ENCODE measurements around the gene P2RX1.

P2RX1 gene

DNA sequence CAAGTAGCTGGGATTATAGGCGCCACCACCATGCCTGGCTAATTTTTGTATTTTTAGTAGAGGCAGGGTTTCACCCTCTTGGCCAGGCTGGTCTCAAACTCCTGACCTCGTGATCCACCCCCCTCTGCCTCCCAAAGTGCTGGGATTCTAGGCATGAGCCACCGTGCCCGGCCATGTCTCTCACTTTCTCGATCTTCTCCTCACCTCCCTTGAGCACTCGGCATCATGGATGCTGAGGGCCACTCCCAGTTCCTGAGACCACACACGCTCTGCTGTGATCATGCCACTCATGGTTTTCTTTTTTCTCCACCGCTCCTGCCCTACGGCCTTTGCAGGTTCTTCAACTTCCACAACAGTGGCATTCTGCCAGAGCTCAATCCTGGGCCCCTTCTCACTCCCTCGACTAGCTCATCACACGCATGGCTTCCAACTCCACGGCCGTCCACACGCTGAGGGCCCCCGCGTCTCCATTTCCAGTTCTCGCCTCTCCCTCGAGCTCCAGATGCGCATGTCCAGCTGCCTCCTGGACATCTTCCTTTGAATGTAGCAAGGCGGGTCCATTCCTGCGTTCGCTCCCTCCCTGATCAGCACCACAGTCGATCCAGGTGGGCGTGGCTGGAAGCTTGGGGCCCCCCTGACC lies 64.7 kb downstream of the P2RX1 start:
- H3K27ac ChIP-seq (ENCODE audit: low read depth, low read length) = no peak overlapping the region
- no peaks in the 10 kb centered on the region for H3K36me3 ChIP-seq (ENCODE audit: control insufficient read depth in 5 of 5, insufficient read depth in 5 of 5, low read length in 5 of 5)
- H3K9me3 ChIP-seq (ENCODE audit: control insufficient read depth in 5 of 5, low read length in 5 of 5) = no peaks in the 10 kb centered on the region
- H3K4me1 ChIP-seq (ENCODE audit: control insufficient read depth in 5 of 5, insufficient read depth in 5 of 5, low read length in 5 of 5) = peaks cover 0 to 1% (median 0%) of the 10 kb centered on the region in 5 donors
- H3K9ac ChIP-seq (ENCODE audit: low read length in 5 of 5) = no peak overlapping the region
- H3K27me3 ChIP-seq (ENCODE audit: control insufficient read depth in 5 of 5, insufficient read depth in 4 of 5, low read length in 5 of 5) = peaks cover 0 to 5% (median 0%) of the 10 kb centered on the region in 5 donors
- no peak overlapping the region for H3K4me3 ChIP-seq (ENCODE audit: low read depth in 1 of 5, low read length in 5 of 5)

DNA sequence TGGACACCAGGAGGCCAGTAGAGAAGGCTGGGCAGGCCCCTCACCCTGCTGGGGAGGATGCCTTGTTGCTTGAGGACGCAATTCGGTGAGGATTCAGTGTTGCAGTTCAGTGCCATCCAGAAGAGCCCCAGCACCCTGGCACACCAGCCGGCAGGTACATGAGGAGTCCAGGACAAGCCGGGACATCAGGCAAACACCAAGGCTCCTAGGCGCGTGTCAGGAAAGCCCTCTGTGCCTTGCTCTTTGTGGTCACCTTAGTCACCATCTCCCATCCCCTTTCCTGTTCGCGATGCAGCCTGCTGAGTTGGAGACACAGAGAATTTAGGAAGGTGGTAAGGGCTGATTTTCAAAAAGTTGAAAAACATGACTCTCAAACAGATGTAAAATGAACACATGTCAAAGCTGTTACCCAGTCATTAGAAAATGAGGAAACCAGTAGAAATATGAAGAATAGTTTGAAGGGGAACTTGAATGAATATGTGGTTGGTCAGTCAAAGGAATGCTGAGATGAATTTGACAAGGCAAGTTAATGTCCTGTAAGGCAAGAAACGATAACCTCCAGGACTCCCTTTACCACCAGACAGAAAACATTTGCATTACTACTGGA lies 67.9 kb downstream of the P2RX1 start:
- Histone ChIP-seq H3K9me3 (ENCODE audit: control insufficient read depth in 5 of 5, low read length in 5 of 5) (no peaks in the 10 kb centered on the region), H3K4me3 (ENCODE audit: low read depth in 1 of 5, low read length in 5 of 5) (no peak overlapping the region), H3K4me1 (ENCODE audit: control insufficient read depth in 5 of 5, insufficient read depth in 5 of 5, low read length in 5 of 5) (peaks cover 4 to 19% (median 10%) of the 10 kb centered on the region in 5 donors), H3K36me3 (ENCODE audit: control insufficient read depth in 5 of 5, insufficient read depth in 5 of 5, low read length in 5 of 5) (peaks cover 0 to 5% (median 3%) of the 10 kb centered on the region in 5 donors), H3K27me3 (ENCODE audit: control insufficient read depth in 5 of 5, insufficient read depth in 4 of 5, low read length in 5 of 5) (peaks cover 0 to 5% (median 0%) of the 10 kb centered on the region in 5 donors), H3K27ac (ENCODE audit: low read depth, low read length) (no peak overlapping the region), H3K9ac (ENCODE audit: low read length in 5 of 5) (no peak overlapping the region)

DNA sequence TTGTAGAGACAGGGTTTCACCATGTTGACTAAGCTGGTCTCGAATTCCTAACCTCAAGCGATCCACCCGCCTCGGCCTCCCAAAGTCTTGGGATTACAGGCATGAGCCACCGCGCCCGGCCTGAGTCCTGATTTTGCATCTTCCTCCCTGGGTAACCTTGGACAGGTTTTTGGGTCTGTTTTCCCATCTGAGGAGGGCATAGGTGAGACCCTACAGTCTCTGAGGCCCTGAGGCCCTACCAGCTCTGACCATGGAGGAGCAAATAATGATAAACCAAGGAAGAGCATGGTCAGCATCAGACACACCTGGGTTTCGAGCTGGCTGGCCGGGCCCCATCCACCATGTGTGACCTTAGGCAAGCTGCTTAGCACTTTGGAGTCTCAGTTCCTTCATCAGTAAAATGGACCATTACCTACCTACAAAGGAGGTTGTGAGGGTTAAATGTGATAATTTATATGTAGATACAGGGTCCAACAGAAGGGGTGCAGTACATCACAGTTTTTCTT lies 69.0 kb downstream of the P2RX1 start:
- no peak overlapping the region for H3K4me3 ChIP-seq (ENCODE audit: low read depth in 1 of 5, low read length in 5 of 5)
- no peak overlapping the region for H3K9ac ChIP-seq (ENCODE audit: low read length in 5 of 5)
- H3K4me1 ChIP-seq (ENCODE audit: control insufficient read depth in 5 of 5, insufficient read depth in 5 of 5, low read length in 5 of 5) = peaks cover 4 to 19% (median 10%) of the 10 kb centered on the region in 5 donors
- peaks cover 0 to 14% (median 9%) of the 10 kb centered on the region in 5 donors for H3K36me3 ChIP-seq (ENCODE audit: control insufficient read depth in 5 of 5, insufficient read depth in 5 of 5, low read length in 5 of 5)
- H3K27me3 ChIP-seq (ENCODE audit: control insufficient read depth in 5 of 5, insufficient read depth in 4 of 5, low read length in 5 of 5) = peaks cover 0 to 5% (median 0%) of the 10 kb centered on the region in 5 donors
- H3K9me3 ChIP-seq (ENCODE audit: control insufficient read depth in 5 of 5, low read length in 5 of 5) = no peaks in the 10 kb centered on the region
- no peak overlapping the region for H3K27ac ChIP-seq (ENCODE audit: low read depth, low read length)
